Natural killer cell (primary cell): ENCODE measurements around the gene GNPDA2. TPM values are rescaled to one million over a fixed set of nuclear protein-coding genes. Genes with fewer than 3 reads are reported as not detected.

Source experiments
- ATAC-seq, 3 donors: fragments of 150-1000 bp in 2 of 3; fragments of 200-7000 bp in 1 of 3; cut with Tn5 transposase; 1 replicate in 1 of 3; 2 replicates in 2 of 3; pipeline ENCODE4 v1.10.0; 2021; ENCODE audit warnings: mild to moderate bottlenecking in 2 of 3, moderate library complexity in 2 of 3
- DNase-seq, 2 donors: peaks; one replicate each; pipeline versions ENCODE4 v3.0.0 to v3.0.0-alpha.2; 2013 to 2021; ENCODE audit warnings: mixed read lengths in 1 of 2
- H3K27ac ChIP-seq: one replicate; pipeline ENCODE4 v1.5.1; 2013; ENCODE audit warnings: mild to moderate bottlenecking, low read length
- H3K27me3 ChIP-seq: one replicate; pipeline ENCODE4 v1.6.1; 2013; ENCODE audit warnings: low read length; ENCODE audit not compliant: control insufficient read depth, insufficient read depth
- H3K36me3 ChIP-seq: one replicate; pipeline ENCODE4 v1.6.1; 2013; ENCODE audit warnings: low read length; ENCODE audit not compliant: control insufficient read depth, insufficient read depth
- H3K4me1 ChIP-seq: one replicate; pipeline ENCODE4 v1.6.1; 2013; ENCODE audit warnings: low read length; ENCODE audit not compliant: control insufficient read depth, insufficient read depth
- H3K4me3 ChIP-seq: one replicate; pipeline ENCODE4 v1.5.1; 2013; ENCODE audit warnings: low read length
- H3K9me3 ChIP-seq: one replicate; pipeline ENCODE4 v1.6.1; 2013; ENCODE audit warnings: low read length; ENCODE audit not compliant: control insufficient read depth, insufficient read depth
- H3K27ac Mint-ChIP-seq, 2 donors: one replicate each; pipeline ENCODE4 v1.8.0; 2022; ENCODE audit warnings: mild to moderate bottlenecking in 2 of 2, mixed read lengths in 2 of 2, moderate library complexity in 1 of 2
- H3K27me3 Mint-ChIP-seq, 2 donors: one replicate each; pipeline ENCODE4 v1.8.0; 2022; ENCODE audit warnings: low read depth in 2 of 2, mixed read lengths in 2 of 2
- H3K36me3 Mint-ChIP-seq: one replicate; pipeline ENCODE4 v1.8.0; 2022; ENCODE audit warnings: mixed read lengths
- H3K4me1 Mint-ChIP-seq, 2 donors: one replicate each; pipeline ENCODE4 v1.8.0; 2022; ENCODE audit warnings: mixed read lengths in 2 of 2
- H3K4me3 Mint-ChIP-seq: one replicate; pipeline ENCODE4 v1.8.0; 2022; ENCODE audit warnings: mild to moderate bottlenecking, moderate library complexity, mixed read lengths
- H3K9me3 Mint-ChIP-seq, 2 donors: one replicate each; pipeline ENCODE4 v1.8.0; 2022; ENCODE audit warnings: mixed read lengths in 2 of 2
- WGBS: methylation state at CpG from one replicate; pipeline ENCODE4 v1.1.7; 2013; ENCODE audit warnings: missing lambda C conversion rate; ENCODE audit not compliant: insufficient coverage; 5-methylcytosine and 5-hydroxymethylcytosine counted together
- intact Hi-C: fragments of 100-400 bp; cut with micrococcal nuclease; formaldehyde crosslinking; loops from one replicate; pipeline ENCODE4 v1.14.2; 2022
- total RNA-seq, 4 donors: library from RNA; stranded (reverse); fragments of 120-200 nt in 1 of 4; gene quantifications; one replicate each; pipeline versions ENCODE4 v1.2.3 to v1.2.4, GENCODE V29; 2013 to 2022
- TF ChIP-seq, protein P1 (sequence below): fragments of 200-600 bp; IDR thresholded peaks from one replicate; pipeline ENCODE4 v1.8.0; 2022; ENCODE audit warnings: antibody characterized with exemption

The GNPDA2 gene
- total RNA-seq, 3 donors from 2014 or later (not counting 1 experiment from before 2014, with no cell fraction given): 9.2 to 15.2 (median 9.4) TPM

DNA sequence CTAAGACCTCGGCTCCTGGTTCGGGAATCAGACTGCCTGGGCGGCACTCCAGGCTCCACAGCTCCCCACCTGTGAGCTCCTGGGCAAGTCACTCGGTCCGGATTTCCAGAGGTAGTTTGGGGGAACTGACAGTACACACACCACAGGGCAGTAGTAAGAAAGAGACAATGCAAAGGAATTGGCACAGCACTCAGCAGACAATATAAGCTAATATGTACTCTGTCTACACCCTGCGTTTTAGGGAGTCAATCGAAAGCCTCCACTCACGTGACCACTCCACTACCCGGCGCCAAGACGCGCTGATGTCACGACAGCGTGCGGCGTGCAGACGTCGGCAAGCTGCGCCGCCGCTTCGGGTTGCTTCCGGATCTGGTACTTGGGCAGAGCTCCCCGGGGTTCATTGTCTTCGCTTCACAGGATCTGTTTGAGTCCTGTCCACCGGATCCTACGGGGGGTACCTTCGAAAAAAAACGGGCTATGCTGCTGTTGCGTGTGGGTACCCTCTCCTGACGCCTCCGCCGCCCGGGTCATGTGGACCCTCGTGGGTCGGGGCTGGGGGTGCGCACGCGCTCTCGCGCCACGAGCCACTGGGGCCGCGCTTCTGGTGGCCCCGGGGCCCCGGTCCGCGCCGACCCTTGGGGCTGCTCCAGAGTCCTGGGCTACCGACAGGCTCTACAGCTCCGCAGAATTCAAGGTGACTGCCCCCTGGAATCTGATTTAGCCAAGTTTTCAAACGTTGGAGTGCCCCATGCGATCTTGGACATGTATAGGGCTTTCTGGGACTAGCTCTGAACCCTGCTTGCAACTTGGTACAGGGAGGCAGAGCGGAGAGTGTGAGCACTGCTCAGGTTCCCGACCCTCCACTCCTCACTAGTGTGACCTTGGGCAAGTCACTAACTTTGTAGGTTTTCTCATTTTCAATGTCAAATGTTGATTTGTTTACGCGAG lies 48.0 kb downstream of the GNPDA2 start, which contains the start of gene GUF1:
TSS of gene GUF1 (plus strand) at position 327 of the 948 bp plus-strand sequence. CDS start at position 530, 203 bp downstream.
- WGBS: under 1% methylated on average over 56 of the region's 57 CpGs
- peaks cover 6% of the 10 kb centered on the region for H3K36me3 ChIP-seq
- peak within 1 kb of the TSS; percentile 95 for H3K4me3 Mint-ChIP-seq
- peaks cover 20 to 24% of the 10 kb centered on the region in 2 donors for H3K4me1 Mint-ChIP-seq
- H3K27me3 Mint-ChIP-seq: peaks cover 5 to 8% of the 10 kb centered on the region in 2 donors
- peak within 1 kb of the TSS; percentile 92 for H3K27ac ChIP-seq
- TF ChIP-seq, protein P1, sequence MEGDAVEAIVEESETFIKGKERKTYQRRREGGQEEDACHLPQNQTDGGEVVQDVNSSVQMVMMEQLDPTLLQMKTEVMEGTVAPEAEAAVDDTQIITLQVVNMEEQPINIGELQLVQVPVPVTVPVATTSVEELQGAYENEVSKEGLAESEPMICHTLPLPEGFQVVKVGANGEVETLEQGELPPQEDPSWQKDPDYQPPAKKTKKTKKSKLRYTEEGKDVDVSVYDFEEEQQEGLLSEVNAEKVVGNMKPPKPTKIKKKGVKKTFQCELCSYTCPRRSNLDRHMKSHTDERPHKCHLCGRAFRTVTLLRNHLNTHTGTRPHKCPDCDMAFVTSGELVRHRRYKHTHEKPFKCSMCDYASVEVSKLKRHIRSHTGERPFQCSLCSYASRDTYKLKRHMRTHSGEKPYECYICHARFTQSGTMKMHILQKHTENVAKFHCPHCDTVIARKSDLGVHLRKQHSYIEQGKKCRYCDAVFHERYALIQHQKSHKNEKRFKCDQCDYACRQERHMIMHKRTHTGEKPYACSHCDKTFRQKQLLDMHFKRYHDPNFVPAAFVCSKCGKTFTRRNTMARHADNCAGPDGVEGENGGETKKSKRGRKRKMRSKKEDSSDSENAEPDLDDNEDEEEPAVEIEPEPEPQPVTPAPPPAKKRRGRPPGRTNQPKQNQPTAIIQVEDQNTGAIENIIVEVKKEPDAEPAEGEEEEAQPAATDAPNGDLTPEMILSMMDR: no peak
- H3K9me3 ChIP-seq: no peaks in the 10 kb centered on the region
- H3K27ac Mint-ChIP-seq: peak within 1 kb of the TSS; percentile 98
- no peaks in the 10 kb centered on the region for H3K9me3 Mint-ChIP-seq
- DNase-seq: peak; percentile 88 to 95
- H3K27me3 ChIP-seq: no peaks in the 10 kb centered on the region
- peak within 1 kb of the TSS; percentile 78 for H3K4me3 ChIP-seq
- peaks cover 8% of the 10 kb centered on the region for H3K4me1 ChIP-seq
- no peaks in the 10 kb centered on the region for H3K36me3 Mint-ChIP-seq
- intact Hi-C loops: loop anchor here (1.0 kb wide), 1 partner anchor 48 kb away; the partner anchor contains the start of gene GNPDA2
- ATAC-seq: peak; percentile 86 to 95 (median 90)

DNA sequence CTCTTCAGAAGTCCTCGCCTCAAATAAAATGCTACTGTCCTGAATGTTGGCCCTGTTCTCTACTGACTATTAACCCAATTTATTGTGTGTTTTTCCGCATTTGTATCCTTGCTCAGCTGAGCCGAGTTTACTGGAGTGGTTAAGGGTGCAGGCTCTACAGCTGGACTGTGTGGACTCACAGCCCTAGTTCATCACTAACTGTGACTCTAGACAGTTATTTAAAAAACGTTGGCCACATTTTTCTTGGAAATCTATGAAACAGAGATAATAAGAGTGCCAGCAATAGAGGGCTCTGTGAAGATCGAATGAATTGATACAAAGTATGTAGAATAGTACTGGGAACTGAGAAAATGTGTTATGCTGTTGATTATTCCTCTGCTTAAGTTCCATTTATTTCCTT lies 51.0 kb downstream of the GNPDA2 start:
- no peak overlapping the region for H3K4me3 ChIP-seq
- H3K27me3 Mint-ChIP-seq: peaks cover 24% of the 10 kb centered on the region in 2 donors
- H3K9me3 ChIP-seq: no peaks in the 10 kb centered on the region
- ATAC-seq (no peak), DNase-seq (no peak)
- intact Hi-C loops: no loop called here
- peaks cover 8% of the 10 kb centered on the region for H3K4me1 ChIP-seq
- no peaks in the 10 kb centered on the region for H3K36me3 ChIP-seq
- no peak overlapping the region for H3K27ac ChIP-seq
- TF ChIP-seq, protein P1: no peak
- WGBS: 71% methylated on average over 5 of the region's 5 CpGs
- H3K36me3 Mint-ChIP-seq: no peaks in the 10 kb centered on the region
- H3K4me1 Mint-ChIP-seq: peaks cover 15 to 16% of the 10 kb centered on the region in 2 donors
- no peak overlapping the region for H3K4me3 Mint-ChIP-seq
- no peak overlapping the region for H3K27ac Mint-ChIP-seq
- H3K9me3 Mint-ChIP-seq: no peaks in the 10 kb centered on the region
- no peaks in the 10 kb centered on the region for H3K27me3 ChIP-seq

GRCh38 chr4:44674471-44674870 lies 51.9 kb downstream of the GNPDA2 start:
- no peaks in the 10 kb centered on the region for H3K9me3 Mint-ChIP-seq
- no peaks in the 10 kb centered on the region for H3K36me3 Mint-ChIP-seq
- H3K4me1 Mint-ChIP-seq: peaks cover 14% of the 10 kb centered on the region in 2 donors
- DNase-seq (no peak), ATAC-seq (no peak)
- peaks cover 24 to 31% of the 10 kb centered on the region in 2 donors for H3K27me3 Mint-ChIP-seq
- H3K9me3 ChIP-seq: no peaks in the 10 kb centered on the region
- H3K27me3 ChIP-seq: no peaks in the 10 kb centered on the region
- intact Hi-C loops: no loop called here
- TF ChIP-seq, protein P1: no peak
- no peak overlapping the region for H3K27ac ChIP-seq
- H3K27ac Mint-ChIP-seq: no peak overlapping the region
- H3K4me3 Mint-ChIP-seq: no peak overlapping the region
- H3K36me3 ChIP-seq: no peaks in the 10 kb centered on the region
- no peak overlapping the region for H3K4me3 ChIP-seq
- peaks cover 8% of the 10 kb centered on the region for H3K4me1 ChIP-seq
- WGBS: no CpG with 5 or more reads among the region's 1 CpG
